IPS-18c (cell line): ENCODE data around the gene UFC1.

Source experiments
- H3K4me3 ChIP-seq: 2 replicates; pipeline ENCODE4 v1.7.0; 2013; ENCODE audit warnings: low read depth, mild to moderate bottlenecking, low read length, moderate library complexity; ENCODE audit not compliant: insufficient read depth
- H3K9me3 ChIP-seq: one replicate; pipeline ENCODE4 v1.6.1; 2013; ENCODE audit warnings: mild to moderate bottlenecking, low read length, moderate library complexity; ENCODE audit not compliant: control insufficient read depth, insufficient read depth

Gene UFC1

DNA sequence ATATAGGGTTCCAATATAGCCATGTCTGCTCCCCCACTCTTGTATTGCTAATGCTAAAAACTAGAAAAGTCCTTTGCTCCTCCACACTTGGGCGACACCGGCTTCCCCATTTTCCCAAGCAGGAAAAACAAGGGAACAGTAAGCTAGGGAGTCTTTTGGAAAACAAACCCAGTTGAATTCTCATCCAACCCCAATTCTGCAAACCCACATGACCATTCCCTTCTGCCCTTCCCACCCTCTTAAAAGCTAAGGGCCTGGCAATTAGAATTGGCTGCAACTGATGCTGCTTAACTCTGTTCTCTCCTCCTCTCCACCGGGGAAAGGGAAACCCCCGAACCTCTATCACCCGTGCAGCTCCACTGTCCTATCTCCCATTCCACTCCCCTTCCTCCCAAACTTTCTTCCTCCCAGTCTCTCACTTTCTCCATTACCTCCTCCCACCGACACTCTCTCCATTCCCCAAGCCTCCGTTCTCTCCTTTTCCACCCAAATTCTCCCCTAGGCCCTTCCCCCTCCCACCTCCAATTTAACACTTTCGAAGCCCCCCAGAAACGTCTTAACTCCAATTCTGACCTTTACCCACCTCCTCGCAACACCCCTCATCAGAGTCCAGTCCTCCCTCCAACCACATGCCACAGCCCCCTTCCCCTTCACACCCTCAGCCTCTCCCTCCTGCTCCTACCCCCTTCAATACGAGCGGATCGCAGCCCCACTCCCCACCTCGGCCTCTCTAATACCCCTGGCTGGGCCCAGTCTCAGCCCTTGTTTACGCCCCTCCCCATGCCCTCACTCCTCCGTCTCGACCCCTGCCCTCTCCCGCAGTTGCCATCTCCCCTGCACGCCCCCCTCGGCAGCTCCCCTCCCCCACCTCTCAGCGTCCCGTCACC lies 22.0 kb upstream of the UFC1 start:
- H3K4me3 ChIP-seq: peak overlapping the region; percentile 93

DNA sequence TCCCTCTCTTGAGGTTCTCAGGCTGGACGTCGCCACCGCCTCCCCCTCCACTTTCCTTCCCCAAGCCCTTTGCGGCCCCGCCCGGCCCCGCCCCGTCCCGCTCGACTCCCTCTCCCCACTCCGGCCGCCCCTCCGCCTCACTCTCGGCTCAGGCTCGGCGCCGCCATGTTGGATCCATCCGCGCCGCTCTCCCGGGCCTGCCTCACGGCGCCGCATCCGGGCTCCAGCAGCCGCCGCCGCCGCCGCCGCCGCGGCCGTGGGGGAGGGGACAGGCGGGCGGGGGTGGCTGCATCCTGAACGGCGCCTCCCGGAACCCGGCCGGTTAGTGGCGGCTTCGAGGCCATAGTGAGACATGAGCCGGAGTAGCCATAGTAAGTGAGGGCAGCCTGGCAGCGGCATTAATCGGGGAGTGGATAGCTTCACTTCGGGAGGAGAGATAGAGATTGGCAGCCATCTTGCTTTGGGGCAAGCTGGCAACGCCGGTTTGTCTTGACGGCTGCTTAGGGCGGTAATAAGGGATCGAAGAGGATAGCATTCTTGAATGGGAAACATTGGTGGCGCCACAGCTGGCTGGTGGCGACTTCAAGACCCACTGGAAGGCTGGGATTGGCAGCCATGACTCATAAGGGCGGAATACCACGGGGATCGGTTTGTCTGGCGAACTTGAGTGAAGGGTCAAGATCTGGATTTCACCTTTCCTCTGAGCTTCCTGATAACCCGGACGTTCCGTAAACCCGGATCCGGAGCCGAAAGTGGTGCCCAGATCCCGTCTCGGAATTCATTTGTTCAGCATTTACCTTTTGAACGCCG lies 21.2 kb upstream of the UFC1 start, which contains the start of gene DEDD:
Gene DEDD (minus strand): TSS at position 258 of the 810 bp plus-strand sequence. CDS start 8,205 bp downstream, outside the sequence.
- no peaks in the 10 kb centered on the region for H3K9me3 ChIP-seq
- H3K4me3 ChIP-seq: peak within 1 kb of the TSS; percentile 93

More for the DNA sequence above, 22.0 kb upstream of the UFC1 start:
- no peaks in the 10 kb centered on the region for H3K9me3 ChIP-seq

DNA sequence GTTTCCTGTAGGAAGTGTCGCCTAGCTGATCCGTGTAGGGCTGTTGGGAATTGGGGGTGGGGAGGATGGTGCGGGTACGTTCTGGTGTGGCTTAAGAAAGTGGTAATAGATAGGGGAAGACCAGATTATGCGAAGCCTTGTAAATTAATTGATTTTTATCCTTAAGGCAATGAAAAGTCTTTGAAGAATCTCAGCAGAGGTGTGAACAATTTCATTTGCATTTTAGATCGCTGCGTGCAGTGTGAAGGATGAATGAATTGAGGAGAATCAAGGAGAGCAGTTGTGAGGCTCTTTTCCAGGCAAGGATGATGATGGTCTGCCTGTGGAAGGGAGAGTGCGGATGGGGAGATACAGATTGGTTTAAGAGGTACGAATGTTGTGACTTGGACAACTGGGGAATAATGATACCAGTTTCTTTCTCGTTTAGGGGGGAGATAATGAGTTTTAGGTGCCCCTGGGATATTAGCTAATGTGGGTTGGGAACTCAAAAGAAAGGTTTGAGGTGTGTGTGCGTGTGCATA lies 20.5 kb upstream of the UFC1 start:
- Histone ChIP-seq H3K9me3 (no peaks in the 10 kb centered on the region), H3K4me3 (peak overlapping the region; percentile 93)

DNA sequence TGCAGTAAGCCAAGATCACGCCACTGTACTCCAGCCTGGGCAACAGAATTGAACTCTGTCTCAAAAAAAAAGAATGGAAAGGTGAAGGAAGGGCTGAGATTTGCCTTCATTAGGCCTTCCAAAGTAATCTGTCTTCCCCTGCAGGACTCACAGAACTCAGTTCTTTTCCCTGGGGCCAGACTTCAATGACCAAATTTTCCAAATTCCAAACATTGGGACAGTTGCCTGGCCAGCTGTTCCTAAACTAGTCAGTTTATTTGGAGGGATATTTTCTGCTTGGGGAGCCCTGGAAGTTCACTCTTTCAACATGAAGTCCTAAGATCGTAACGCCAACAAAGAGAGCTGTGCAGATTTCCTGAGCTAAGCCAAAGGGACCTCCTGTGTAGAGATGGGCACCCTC lies 15.9 kb upstream of the UFC1 start:
- no peaks in the 10 kb centered on the region for H3K9me3 ChIP-seq
- H3K4me3 ChIP-seq: no peak overlapping the region

DNA sequence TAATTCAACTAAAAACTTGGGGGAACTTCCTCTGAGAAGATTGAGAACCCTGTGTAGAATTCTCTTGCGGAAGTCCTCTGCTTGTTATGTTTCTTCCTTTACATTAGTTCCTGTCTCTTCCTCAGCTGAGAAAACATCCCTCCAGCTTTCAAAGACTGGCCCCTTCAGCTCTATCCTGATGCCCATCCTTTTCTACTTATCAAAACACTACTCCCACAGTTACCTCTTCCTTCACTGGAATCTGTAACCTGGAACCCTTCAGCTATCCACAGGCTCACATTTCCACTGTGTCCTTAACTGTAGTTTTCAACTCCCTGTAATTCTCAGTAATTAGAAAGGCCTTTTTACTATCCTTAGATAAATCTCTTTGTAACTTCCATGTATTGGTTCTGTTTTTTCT lies 15.3 kb upstream of the UFC1 start:
- H3K9me3 ChIP-seq: no peaks in the 10 kb centered on the region
- H3K4me3 ChIP-seq: no peak overlapping the region

DNA sequence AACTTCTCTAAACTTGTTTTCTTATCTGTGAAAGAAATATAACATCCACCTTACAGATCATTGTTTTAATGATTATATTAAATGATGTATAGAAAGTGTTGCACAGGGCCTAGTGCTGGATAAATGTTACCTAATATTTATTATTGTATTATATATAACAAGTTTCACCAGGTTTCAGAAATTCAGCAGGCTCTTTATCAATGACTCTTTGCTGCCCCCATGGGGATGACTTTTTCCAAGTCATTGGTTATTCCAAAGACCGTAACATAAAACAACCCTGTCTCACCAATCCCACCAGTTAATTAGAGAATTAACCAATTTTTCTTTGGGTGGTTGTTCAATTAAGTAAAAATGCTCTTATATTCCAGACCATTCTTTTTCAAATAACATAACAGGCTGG lies 14.0 kb upstream of the UFC1 start:
- no peak overlapping the region for H3K4me3 ChIP-seq
- H3K9me3 ChIP-seq: no peaks in the 10 kb centered on the region

DNA sequence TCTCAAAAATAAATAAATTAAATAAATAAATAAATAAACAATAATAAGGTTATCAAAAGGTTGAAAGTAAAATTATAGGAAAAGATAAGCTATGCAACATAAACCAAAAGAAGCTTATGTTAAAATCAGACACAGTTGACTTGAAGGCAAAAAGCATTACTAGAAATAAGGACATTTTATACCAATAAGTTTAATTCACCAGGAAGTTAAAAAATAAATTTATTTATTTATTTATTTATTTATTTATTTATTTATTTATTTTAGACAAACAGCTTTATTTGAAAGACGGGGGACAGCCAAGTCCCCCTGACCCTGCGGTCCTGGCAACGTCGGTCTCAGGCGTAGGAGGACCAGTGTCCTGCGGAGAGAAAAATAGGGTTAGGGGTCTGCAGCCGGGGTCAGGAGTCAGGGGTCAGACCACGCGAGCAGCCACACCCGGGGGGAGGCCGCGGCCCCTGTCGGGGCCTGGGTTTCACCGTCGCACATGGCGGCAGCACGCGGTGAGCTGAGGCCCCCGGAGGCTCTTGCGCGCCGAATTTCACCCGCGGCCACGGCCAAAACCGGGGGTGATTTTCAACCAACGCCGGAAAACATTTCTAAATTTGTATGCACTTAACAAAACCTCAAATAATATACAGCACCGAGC lies 12.9 kb upstream of the UFC1 start:
- Histone ChIP-seq H3K9me3 (no peaks in the 10 kb centered on the region), H3K4me3 (no peak overlapping the region)

DNA sequence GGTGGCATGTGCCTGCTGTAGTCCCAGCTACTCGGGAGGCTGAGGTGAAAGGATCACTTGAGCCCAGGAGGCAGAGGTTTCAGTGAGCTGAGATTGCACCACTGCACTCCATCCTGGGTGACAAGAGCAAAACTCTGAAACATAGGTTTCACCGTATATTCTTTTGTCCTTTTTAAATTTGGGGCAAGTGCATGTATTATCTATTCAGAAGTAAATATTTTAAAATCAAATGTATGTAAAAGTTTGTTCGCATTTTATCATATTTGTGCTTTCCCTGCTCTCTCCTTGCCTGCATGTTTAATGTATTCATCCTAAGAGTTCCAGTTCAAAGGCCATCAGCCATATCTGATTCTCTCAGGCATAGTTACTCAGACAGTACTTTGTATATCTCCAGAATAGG lies 7.9 kb upstream of the UFC1 start:
- Histone ChIP-seq H3K4me3 (no peak overlapping the region), H3K9me3 (no peaks in the 10 kb centered on the region)

DNA sequence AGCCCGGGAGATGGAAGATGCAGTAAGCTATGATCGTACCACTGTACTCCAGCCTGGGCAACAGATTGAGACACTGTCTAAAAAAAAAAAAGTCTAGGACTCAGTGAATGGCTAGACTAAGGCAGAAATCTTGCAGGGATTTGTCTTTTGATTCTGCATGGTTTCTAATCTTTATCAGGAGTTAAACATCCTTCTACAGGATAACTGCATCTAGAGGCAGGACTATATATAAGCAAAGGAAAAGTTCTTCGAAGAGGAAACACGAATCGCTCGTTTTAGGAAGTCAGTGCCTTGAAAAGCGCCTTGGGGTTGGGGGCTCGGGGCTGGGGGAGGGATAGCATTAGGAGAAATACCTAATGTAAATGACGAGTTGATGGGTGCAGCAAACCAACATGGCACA lies 602 bp upstream of the UFC1 start:
- H3K4me3 ChIP-seq: no peak overlapping the region
- H3K9me3 ChIP-seq: no peaks in the 10 kb centered on the region

DNA sequence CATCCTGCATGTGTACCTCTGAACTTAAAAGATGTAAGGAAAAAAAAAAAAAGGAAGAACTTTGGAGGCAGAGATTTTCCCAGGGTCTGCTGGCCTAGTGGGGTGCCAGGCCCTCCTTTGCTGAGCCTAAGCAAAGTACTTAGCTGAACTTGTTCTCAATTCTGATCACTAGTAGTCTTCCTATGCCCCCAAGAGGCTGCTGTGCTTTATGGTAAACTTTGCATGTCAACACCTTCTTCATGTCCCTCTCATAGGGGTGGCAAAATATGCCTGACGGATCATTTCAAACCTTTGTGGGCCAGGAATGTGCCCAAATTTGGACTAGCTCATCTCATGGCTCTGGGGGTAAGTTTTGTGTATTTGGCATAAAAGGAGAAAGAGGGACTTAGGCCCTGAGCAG lies 4.1 kb downstream of the UFC1 start:
- no peak overlapping the region for H3K4me3 ChIP-seq
- H3K9me3 ChIP-seq: no peaks in the 10 kb centered on the region

DNA sequence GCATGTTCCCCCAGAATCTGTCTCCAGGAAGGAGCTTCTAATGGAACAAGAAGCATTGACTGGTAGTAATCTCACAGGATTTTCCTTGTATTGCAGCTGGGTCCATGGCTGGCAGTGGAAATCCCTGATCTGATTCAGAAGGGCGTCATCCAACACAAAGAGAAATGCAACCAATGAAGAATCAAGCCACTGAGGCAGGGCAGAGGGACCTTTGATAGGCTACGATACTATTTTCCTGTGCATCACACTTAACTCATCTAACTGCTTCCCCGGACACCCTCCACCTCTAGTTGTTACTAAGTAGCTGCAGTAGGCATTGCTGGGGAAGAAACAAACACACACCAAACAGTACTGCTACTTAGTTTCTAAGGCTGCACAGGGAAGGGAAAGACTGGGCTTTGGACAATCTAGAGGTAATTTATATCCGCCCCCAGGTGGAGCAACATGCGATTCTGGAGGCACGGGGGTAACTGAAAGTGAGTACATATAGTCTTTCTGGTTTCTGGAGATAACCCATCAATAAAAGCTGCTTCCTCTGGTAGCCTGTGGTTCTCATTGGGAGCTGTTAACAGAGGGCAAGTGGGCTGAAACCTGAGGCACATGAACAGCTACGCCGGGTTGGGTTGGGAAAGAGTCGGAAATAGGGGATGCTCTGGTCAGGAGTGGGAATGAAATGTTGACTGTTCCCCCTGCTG lies 4.7 kb downstream of the UFC1 start:
- H3K4me3 ChIP-seq: peak overlapping the region; percentile 43
- H3K9me3 ChIP-seq: no peaks in the 10 kb centered on the region

DNA sequence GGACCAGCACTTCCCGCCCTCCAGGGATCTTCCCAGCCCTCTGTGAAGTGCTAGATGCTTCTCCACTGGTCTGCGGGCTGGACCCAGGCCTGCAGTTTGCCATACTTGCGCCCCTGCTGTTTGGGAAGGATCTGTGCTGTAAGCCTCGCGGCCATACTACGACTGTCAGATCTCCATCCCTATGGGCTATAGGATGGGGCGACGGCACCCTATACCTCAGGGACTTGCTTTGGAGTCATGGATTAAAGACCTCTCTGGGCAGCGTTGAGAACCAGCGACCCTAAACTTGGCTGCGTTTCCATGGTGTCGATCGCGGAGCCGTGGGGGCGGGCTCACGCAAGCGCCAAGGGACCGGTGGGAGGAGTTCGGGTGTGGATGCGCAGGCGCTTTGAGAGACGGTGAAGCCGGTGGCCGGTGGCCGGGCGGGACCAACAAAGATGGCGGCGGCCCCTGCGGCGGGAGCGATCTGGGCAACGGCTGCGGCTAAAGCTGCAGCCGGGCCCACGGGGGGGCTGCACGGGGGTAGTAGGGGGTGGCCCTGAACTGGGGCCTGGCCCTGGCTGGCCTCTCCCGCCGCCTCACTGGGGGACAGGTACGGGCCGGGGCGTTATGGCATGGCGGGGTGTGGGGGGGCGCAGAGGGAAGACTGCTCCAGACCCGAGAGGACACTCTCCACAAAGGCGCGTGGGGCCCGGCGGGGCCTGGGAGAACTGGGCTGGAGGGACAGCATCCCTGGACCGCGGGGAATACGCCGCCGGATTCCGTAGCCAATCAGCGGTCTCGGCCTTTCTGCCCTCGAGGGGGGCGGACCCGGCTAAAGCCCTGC lies 5.5 kb downstream of the UFC1 start, which contains the start of gene USP21:
Gene USP21 (plus strand): TSS at position 414 of the 826 bp plus-strand sequence. CDS start 1,141 bp downstream, outside the sequence.
- H3K4me3 ChIP-seq: peak within 1 kb of the TSS; percentile 43
- no peaks in the 10 kb centered on the region for H3K9me3 ChIP-seq

DNA sequence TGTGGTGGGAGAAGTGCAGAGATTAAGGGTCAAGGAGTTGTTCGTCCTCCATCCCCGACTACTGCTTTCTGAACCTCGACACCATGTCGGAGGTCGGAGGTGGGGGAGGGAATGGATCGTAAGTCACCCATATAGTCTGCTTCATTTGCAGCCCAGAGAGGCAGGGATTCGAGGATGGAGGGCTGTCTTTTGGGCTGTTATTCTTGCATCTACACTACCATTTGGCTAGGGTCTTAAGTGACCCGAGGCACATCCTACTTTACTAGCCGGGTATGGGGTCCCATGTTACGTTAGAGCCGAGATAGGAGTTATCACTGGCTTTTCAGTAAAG lies 6.1 kb downstream of the UFC1 start:
- peak overlapping the region; percentile 43 for H3K4me3 ChIP-seq
- no peaks in the 10 kb centered on the region for H3K9me3 ChIP-seq

DNA sequence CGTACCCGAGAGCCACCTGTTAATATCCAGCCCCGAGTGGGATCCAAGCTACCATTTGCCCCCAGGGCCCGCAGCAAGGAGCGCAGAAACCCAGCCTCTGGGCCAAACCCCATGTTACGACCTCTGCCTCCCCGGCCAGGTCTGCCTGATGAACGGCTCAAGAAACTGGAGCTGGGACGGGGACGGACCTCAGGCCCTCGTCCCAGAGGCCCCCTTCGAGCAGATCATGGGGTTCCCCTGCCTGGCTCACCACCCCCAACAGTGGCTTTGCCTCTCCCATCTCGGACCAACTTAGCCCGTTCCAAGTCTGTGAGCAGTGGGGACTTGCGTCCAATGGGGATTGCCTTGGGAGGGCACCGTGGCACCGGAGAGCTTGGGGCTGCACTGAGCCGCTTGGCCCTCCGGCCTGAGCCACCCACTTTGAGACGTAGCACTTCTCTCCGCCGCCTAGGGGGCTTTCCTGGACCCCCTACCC lies 6.9 kb downstream of the UFC1 start:
- Histone ChIP-seq H3K9me3 (no peaks in the 10 kb centered on the region), H3K4me3 (no peak overlapping the region)

DNA sequence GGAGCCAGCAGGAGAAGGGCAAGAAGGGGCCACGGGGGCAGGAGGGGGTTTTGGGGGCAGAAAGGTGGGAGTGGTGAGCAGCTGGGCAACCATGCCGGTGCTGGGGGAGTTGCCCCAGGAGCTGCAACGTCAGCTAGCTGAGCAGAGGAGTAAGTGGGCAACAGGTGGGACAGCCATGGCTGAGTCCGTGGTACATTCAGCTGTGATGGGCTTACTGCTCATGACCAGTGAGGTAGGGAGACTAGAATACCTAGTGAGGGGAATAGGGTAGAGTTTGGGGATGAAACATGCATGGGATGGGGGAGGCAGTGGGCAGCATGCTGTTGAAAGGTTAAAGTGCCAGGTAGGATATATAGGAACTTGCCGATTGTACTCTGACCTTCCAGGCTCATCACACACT lies 7.9 kb downstream of the UFC1 start:
- Histone ChIP-seq H3K4me3 (no peak overlapping the region), H3K9me3 (no peaks in the 10 kb centered on the region)

DNA sequence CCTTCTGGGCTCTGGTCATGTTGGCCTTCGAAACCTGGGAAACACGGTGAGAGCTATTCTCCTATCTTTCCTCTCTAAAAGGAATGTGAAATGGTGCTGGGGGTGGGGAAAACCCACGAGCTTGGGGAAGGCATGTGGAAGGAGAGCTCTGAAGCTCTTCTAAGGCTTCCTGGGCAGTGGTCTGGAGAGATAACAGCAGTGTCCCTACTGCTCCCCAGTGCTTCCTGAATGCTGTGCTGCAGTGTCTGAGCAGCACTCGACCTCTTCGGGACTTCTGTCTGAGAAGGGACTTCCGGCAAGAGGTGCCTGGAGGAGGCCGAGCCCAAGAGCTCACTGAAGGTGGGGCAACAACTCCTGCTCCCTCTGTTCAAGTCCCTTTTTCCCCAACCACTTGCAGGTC lies 8.3 kb downstream of the UFC1 start:
- H3K9me3 ChIP-seq: no peaks in the 10 kb centered on the region
- no peak overlapping the region for H3K4me3 ChIP-seq
